K562 (cell line): ENCODE results near the gene RGS12. TPM values are rescaled to one million over a fixed set of nuclear protein-coding genes. Genes with fewer than 3 reads are reported as not detected.

Experiments used
- BHLHE40 ChIP-seq: IDR thresholded peaks from 2 replicates; pipeline ENCODE4 v1.6.1; 2011; ENCODE audit warnings: low read length, improper control_type of control experiment
- BMI1 ChIP-seq: fragments of 150-350 bp; IDR thresholded peaks from 2 replicates; pipeline ENCODE4 v1.6.1; 2014; ENCODE audit warnings: low read length
- DACH1 ChIP-seq: fragments of 450-650 bp; IDR thresholded peaks from 2 replicates; pipeline ENCODE4 v1.6.1; 2018; ENCODE audit not compliant: partially characterized antibody
- ETV1 ChIP-seq: fragments of 450-650 bp; conservative IDR thresholded peaks from 2 replicates; pipeline ENCODE4 v1.6.1; 2016; ENCODE audit warnings: missing genetic modification characterization, control low read depth, low read depth, missing compliant biosample characterization
- EZH2 ChIP-seq: IDR thresholded peaks from 2 replicates; pipeline ENCODE4 v1.6.1; 2012; ENCODE audit warnings: low read depth, mild to moderate bottlenecking, inconsistent platforms, low read length, borderline replicate concordance
- HDAC2 ChIP-seq: fragments of 450-650 bp; IDR thresholded peaks from 2 replicates; pipeline ENCODE4 v1.6.1; 2016; ENCODE audit warnings: mild to moderate bottlenecking
- HIVEP1 ChIP-seq: fragments of 250-450 bp; sonication (Bioruptor Pico); IDR thresholded peaks from 2 replicates; pipeline ENCODE4 v1.4.0; 2020; ENCODE audit warnings: mild to moderate bottlenecking
- MCM2 ChIP-seq: fragments of 450-650 bp; IDR thresholded peaks from 2 replicates; pipeline ENCODE4 v1.6.1; 2017; ENCODE audit warnings: low read depth, mild to moderate bottlenecking
- NELFE ChIP-seq: IDR thresholded peaks from 2 replicates; pipeline ENCODE4 v1.6.1; 2011; ENCODE audit warnings: mild to moderate bottlenecking; ENCODE audit not compliant: insufficient read depth, insufficient read length
- PRMT5 ChIP-seq: sonication (generic); formaldehyde crosslinking; IDR thresholded peaks from 2 replicates; pipeline ENCODE4 v1.5.0; 2020; ENCODE audit warnings: missing genetic modification reagents
- PRPF4 ChIP-seq: fragments of 200-400 bp; formaldehyde crosslinking; IDR thresholded peaks from one replicate; pipeline ENCODE4 v1.6.1; 2017; ENCODE audit warnings: low read length, low read depth, mild to moderate bottlenecking; ENCODE audit not compliant: insufficient read depth, poor library complexity, severe bottlenecking
- TBP ChIP-seq: optimal IDR thresholded peaks from 2 replicates; pipeline ENCODE3; 2011; ENCODE audit warnings: low read depth, low read length, improper control_type of control experiment
- TFAM ChIP-seq: fragments of 250-450 bp; sonication (Bioruptor Pico); conservative IDR thresholded peaks from 2 replicates; pipeline ENCODE4 v1.5.0; 2021; ENCODE audit warnings: mild to moderate bottlenecking, moderate library complexity
- ZNF23 ChIP-seq: fragments of 250-450 bp; sonication (Bioruptor Pico); IDR thresholded peaks from 2 replicates; pipeline ENCODE4 v1.4.0; 2020; ENCODE audit warnings: mild to moderate bottlenecking
- ZNF436 ChIP-seq: fragments of 250-450, 450-650 bp; sonication (Bioruptor Pico); formaldehyde crosslinking; IDR thresholded peaks from 2 replicates; pipeline ENCODE4 v1.7.0; 2020; ENCODE audit warnings: mild to moderate bottlenecking
- ZNF444 ChIP-seq: fragments of 250-450 bp; sonication (Bioruptor Pico); IDR thresholded peaks from 2 replicates; pipeline ENCODE4 v1.4.0; 2020; ENCODE audit warnings: mild to moderate bottlenecking, moderate library complexity
- ZNF668 ChIP-seq: fragments of 250-450 bp; sonication (Bioruptor Pico); IDR thresholded peaks from 2 replicates; pipeline ENCODE4 v1.8.0; 2022; ENCODE audit warnings: mild to moderate bottlenecking, inconsistent platforms
- ZNF695 ChIP-seq: fragments of 450-650 bp; formaldehyde crosslinking; IDR thresholded peaks from 2 replicates; pipeline ENCODE4 v1.4.0; 2020; ENCODE audit warnings: mild to moderate bottlenecking, moderate library complexity
- polyA plus RNA-seq, 8 experiments: library from polyadenylated mRNA; depleted of rRNA in 4 of 8; stranded (reverse) in 5 of 8; unstranded in 3 of 8; fragments of >200 nt; fragmentation: Nextera tagmentation in 2 of 8; fragmentation: Illumina TruSeq in 1 of 8; extraction: Ambion mirVana in 2 of 8; extraction: Trizol in 1 of 8; gene quantifications; 2 replicates each; pipeline versions ENCODE4 v1.2.1 to v1.2.3, GENCODE V29; 2011 to 2014; ENCODE audit warnings: inconsistent platforms in 1 of 8, missing spikeins in 1 of 8
- total RNA-seq, 7 experiments: library from RNA; depleted of rRNA in 6 of 7; stranded (reverse); fragments of >200 nt in 6 of 7; fragmentation: Illumina TruSeq in 2 of 7; extraction: Trizol in 2 of 7; gene quantifications; 2 replicates each; pipeline versions ENCODE4 v1.2.1 to v1.2.3, GENCODE V29; 2011 to 2021; ENCODE audit warnings: low replicate concordance in 1 of 7
- TF ChIP-seq, protein P1 (sequence below), 2 experiments: fragments of 450-650 bp; IDR thresholded peaks; 2 replicates each; pipeline ENCODE4 v1.6.1; 2016
- TF ChIP-seq, protein P2 (sequence below): sonication (generic); formaldehyde crosslinking; IDR thresholded peaks from 2 replicates; pipeline ENCODE4 v1.8.1; 2022; ENCODE audit warnings: missing genetic modification reagents
- TF ChIP-seq, protein P3 (sequence below): fragments of 250-450 bp; sonication (Bioruptor Pico); IDR thresholded peaks from 2 replicates; pipeline ENCODE4 v1.8.0; 2021; ENCODE audit warnings: mild to moderate bottlenecking, moderate library complexity
- TF ChIP-seq, protein P4 (sequence below): sonication (generic); IDR thresholded peaks from 2 replicates; pipeline ENCODE4 v1.6.1; 2016
- TF ChIP-seq, protein P5 (sequence below), 2 experiments: fragments of 450-650 bp; conservative IDR thresholded peaks; 2 replicates each; pipeline ENCODE4 v1.6.1; 2017; ENCODE audit warnings: mild to moderate bottlenecking in 2 of 2, moderate library complexity in 2 of 2

Gene RGS12
- total and polyA plus RNA-seq, 9 of the 15 experiments (the other 6 are each of a cell fraction or from before 2014, with no cell fraction given) = 0.30 to 8.8 (median 5.5) TPM

DNA sequence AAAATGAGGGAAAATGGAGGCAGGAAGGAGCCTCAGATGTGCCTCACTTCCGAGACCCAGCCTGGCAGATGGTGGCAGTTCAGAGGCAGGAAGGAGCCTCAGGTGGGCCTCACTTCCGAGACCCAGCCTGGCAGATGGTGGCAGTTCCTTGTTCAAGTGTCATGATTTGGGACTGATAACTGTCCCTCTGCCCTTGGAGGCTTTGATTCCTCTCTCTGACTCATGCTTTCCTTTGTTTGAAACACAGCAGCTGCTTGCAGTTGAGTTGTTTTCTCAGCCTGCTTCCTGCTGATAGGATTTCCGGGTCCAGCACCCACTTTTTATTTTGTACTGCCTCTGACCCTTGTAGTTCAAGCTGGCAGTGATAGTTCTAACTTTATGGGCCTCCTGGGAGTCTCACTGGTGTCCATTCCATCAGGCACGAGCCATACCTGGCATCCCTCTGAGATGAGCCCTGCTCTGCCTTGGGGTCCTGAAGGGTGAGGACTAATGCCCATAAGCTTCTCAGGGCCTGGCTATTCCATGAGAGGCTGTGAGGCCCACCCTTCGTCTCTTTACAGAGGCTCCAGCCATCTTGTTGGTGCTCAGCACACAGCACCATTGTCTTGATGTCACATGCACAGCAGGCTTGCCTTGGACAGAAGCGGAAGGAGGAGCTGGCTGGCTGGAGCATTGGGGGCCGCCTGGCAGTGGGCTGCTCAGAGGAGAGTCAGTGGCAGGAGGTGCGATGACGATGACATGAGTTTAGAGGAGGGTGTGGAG lies 13.0 kb downstream of the RGS12 start (continued):
- TF ChIP-seq, protein P1, sequence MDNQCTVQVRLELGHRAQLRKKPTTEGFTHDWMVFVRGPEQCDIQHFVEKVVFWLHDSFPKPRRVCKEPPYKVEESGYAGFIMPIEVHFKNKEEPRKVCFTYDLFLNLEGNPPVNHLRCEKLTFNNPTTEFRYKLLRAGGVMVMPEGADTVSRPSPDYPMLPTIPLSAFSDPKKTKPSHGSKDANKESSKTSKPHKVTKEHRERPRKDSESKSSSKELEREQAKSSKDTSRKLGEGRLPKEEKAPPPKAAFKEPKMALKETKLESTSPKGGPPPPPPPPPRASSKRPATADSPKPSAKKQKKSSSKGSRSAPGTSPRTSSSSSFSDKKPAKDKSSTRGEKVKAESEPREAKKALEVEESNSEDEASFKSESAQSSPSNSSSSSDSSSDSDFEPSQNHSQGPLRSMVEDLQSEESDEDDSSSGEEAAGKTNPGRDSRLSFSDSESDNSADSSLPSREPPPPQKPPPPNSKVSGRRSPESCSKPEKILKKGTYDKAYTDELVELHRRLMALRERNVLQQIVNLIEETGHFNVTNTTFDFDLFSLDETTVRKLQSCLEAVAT (IDR thresholded peaks at IDR 0.05) = no peak
- TF ChIP-seq, protein P2, sequence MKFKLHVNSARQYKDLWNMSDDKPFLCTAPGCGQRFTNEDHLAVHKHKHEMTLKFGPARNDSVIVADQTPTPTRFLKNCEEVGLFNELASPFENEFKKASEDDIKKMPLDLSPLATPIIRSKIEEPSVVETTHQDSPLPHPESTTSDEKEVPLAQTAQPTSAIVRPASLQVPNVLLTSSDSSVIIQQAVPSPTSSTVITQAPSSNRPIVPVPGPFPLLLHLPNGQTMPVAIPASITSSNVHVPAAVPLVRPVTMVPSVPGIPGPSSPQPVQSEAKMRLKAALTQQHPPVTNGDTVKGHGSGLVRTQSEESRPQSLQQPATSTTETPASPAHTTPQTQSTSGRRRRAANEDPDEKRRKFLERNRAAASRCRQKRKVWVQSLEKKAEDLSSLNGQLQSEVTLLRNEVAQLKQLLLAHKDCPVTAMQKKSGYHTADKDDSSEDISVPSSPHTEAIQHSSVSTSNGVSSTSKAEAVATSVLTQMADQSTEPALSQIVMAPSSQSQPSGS = no peak
- TF ChIP-seq ZNF695 (CRISPR knock-in tag) (no peak), PRPF4 (no peak), DACH1 (no peak), ZNF23 (CRISPR knock-in tag) (no peak), EZH2 (no peak), HDAC2 (0 out of 2 replicates have a peak, but pooled peaks have one; percentile 66), HIVEP1 (CRISPR knock-in tag) (no peak), ZNF444 (CRISPR knock-in tag) (0 out of 2 replicates have a peak, but pooled peaks have one; percentile 17), ZNF436 (CRISPR knock-in tag) (no peak), ZNF668 (no peak), BHLHE40 (peak; percentile 6; the same call in 1 of the 2 replicates), BMI1 (no peak), NELFE (no peak), TBP (no peak), PRMT5 (no peak), TFAM (CRISPR knock-in tag) (no peak), ETV1 (peak; percentile 74), MCM2 (no peak)
- TF ChIP-seq, protein P3, sequence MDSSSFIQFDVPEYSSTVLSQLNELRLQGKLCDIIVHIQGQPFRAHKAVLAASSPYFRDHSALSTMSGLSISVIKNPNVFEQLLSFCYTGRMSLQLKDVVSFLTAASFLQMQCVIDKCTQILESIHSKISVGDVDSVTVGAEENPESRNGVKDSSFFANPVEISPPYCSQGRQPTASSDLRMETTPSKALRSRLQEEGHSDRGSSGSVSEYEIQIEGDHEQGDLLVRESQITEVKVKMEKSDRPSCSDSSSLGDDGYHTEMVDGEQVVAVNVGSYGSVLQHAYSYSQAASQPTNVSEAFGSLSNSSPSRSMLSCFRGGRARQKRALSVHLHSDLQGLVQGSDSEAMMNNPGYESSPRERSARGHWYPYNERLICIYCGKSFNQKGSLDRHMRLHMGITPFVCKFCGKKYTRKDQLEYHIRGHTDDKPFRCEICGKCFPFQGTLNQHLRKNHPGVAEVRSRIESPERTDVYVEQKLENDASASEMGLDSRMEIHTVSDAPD = no peak
- TF ChIP-seq, protein P4, sequence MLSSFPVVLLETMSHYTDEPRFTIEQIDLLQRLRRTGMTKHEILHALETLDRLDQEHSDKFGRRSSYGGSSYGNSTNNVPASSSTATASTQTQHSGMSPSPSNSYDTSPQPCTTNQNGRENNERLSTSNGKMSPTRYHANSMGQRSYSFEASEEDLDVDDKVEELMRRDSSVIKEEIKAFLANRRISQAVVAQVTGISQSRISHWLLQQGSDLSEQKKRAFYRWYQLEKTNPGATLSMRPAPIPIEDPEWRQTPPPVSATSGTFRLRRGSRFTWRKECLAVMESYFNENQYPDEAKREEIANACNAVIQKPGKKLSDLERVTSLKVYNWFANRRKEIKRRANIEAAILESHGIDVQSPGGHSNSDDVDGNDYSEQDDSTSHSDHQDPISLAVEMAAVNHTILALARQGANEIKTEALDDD = no peak
- TF ChIP-seq, protein P5, sequence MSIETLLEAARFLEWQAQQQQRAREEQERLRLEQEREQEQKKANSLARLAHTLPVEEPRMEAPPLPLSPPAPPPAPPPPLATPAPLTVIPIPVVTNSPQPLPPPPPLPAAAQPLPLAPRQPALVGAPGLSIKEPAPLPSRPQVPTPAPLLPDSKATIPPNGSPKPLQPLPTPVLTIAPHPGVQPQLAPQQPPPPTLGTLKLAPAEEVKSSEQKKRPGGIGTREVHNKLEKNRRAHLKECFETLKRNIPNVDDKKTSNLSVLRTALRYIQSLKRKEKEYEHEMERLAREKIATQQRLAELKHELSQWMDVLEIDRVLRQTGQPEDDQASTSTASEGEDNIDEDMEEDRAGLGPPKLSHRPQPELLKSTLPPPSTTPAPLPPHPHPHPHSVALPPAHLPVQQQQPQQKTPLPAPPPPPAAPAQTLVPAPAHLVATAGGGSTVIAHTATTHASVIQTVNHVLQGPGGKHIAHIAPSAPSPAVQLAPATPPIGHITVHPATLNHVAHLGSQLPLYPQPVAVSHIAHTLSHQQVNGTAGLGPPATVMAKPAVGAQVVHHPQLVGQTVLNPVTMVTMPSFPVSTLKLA (conservative IDR thresholded peaks at IDR 0.05) = 0 out of 4 replicates have a peak, but pooled peaks of 1 of the 2 experiments have one; percentile 27
